Measurements from ENCODE around the gene PIGW. TPM values are rescaled to one million over a fixed set of nuclear protein-coding genes. Genes with fewer than 3 reads are reported as not detected.

The PIGW gene
- total RNA-seq, 1 experiment from 2014 or later = 9.8 TPM

GRCh38 chr17:36486204-36487194 lies 48.3 kb upstream of the PIGW start, which contains the start of gene ZNHIT3:
Gene ZNHIT3 (plus strand): TSS chr17:36486681. CDS start chr17:36486700, 19 bp downstream.
- peak within 1 kb of the TSS; percentile 86 for H3K4me3 Mint-ChIP-seq (ENCODE audit: unreplicated experiment)
- peak within 1 kb of the TSS; percentile 92 for H3K27ac Mint-ChIP-seq (ENCODE audit: low read depth, unreplicated experiment)
- intact Hi-C loops (cut with micrococcal nuclease) = loop anchor here (2.0 kb wide), 1 partner anchor 22 kb away; no protein-coding TSS in a partner anchor
- ChIA-PET POLR2A (interaction anchor here (0.6 to 2.0 kb wide), 11 partner anchors 9 to 461 kb away, joined by 3 to 11 read pairs (median 3); partner anchors contain the start of genes MYO19 and PIGW), CTCF (interaction anchor here (0.5 to 2.0 kb wide), 4 partner anchors 337 to 604 kb away, joined by 3 to 6 read pairs (median 4); no protein-coding TSS in a partner anchor)
- TF ChIP-seq CTCF (IDR thresholded peaks at IDR 0.05; ENCODE audit: unreplicated experiment) = no peak
- DNase-seq (ENCODE audit: unreplicated experiment) = peak; percentile 94
- H3K4me1 Mint-ChIP-seq (ENCODE audit: insufficient read depth, unreplicated experiment) = peaks cover 6% of the 10 kb centered on the region
- no TSS peak for BruUV-seq (replicated peaks)
- H3K27me3 Mint-ChIP-seq (ENCODE audit: insufficient read depth, unreplicated experiment) = peaks cover 10% of the 10 kb centered on the region
- peaks cover 12% of the 10 kb centered on the region for H3K36me3 Mint-ChIP-seq (ENCODE audit: insufficient read depth, unreplicated experiment)
- H3K9me3 Mint-ChIP-seq (ENCODE audit: unreplicated experiment) = no peaks in the 10 kb centered on the region

DNA sequence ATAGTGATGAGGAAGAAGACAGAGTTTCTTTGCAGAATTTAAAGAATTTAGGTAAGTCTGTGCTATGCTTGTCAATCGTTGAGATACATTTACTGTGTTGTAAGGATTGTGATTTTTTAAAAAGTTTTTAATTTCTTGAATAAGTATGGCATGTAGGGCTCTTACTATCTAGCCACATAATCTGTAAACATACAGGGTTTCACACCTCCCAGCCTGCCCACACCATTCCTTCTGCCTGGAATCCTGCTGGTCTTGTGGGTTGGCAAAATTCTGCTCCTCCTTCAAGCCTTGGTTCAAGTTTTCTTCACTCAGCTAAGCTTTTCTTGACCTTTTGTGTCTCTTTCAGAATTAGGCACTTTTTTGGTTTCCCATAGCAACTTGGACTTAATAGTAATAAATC lies 40.8 kb upstream of the PIGW start:
- H3K27ac Mint-ChIP-seq (ENCODE audit: low read depth, unreplicated experiment) = peak overlapping the region; percentile 31
- peaks cover 1% of the 10 kb centered on the region for H3K4me1 Mint-ChIP-seq (ENCODE audit: insufficient read depth, unreplicated experiment)
- CTCF ChIA-PET = no interaction called here
- H3K9me3 Mint-ChIP-seq (ENCODE audit: unreplicated experiment) = no peaks in the 10 kb centered on the region
- POLR2A ChIA-PET = interaction anchor here (0.8 to 1.5 kb wide), 3 partner anchors 9 to 15 kb away, joined by 3 to 5 read pairs (median 4); no protein-coding TSS in a partner anchor
- DNase-seq (ENCODE audit: unreplicated experiment) = no peak
- TF ChIP-seq CTCF (IDR thresholded peaks at IDR 0.05; ENCODE audit: unreplicated experiment) = no peak
- no peaks in the 10 kb centered on the region for H3K27me3 Mint-ChIP-seq (ENCODE audit: insufficient read depth, unreplicated experiment)
- H3K36me3 Mint-ChIP-seq (ENCODE audit: insufficient read depth, unreplicated experiment) = peaks cover 86% of the 10 kb centered on the region
- BruUV-seq (replicated peaks) = no TSS peak
- intact Hi-C loops (cut with micrococcal nuclease) = no loop called here
- H3K4me3 Mint-ChIP-seq (ENCODE audit: unreplicated experiment) = no peak overlapping the region

DNA sequence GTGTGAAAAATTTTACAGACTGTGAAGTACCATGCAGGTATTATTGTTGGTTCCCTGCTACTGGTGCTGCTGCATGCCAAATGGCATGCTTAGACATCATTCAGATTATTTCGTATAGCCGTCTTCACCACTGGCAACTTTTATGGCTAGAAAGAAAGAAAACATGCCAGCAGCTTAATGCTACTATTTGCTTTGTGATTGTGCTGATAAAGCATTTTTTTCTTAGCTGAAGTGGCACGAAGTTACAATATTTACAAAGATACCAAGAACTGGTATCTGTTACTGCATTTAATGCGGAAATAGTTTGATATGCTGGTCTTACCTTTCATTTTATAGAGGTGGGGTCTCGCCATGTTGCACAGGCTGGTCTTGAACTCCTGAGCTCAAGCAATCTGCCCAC lies 40.1 kb upstream of the PIGW start:
- ChIA-PET POLR2A (interaction anchor here (0.8 to 1.8 kb wide), 5 partner anchors 8 to 40 kb away, joined by 3 to 9 read pairs (median 4); partner anchors contain the start of genes MYO19, PIGW and ZNHIT3), CTCF (interaction anchor here (0.6 to 1.2 kb wide), 4 partner anchors 11 to 730 kb away, joined by 3 to 5 read pairs (median 4); no protein-coding TSS in a partner anchor)
- H3K9me3 Mint-ChIP-seq (ENCODE audit: unreplicated experiment) = no peaks in the 10 kb centered on the region
- no TSS peak for BruUV-seq (replicated peaks)
- H3K4me1 Mint-ChIP-seq (ENCODE audit: insufficient read depth, unreplicated experiment) = no peaks in the 10 kb centered on the region
- intact Hi-C loops (cut with micrococcal nuclease) = no loop called here
- H3K27ac Mint-ChIP-seq (ENCODE audit: low read depth, unreplicated experiment) = no peak overlapping the region
- TF ChIP-seq CTCF (IDR thresholded peaks at IDR 0.05; ENCODE audit: unreplicated experiment) = no peak
- peaks cover 81% of the 10 kb centered on the region for H3K36me3 Mint-ChIP-seq (ENCODE audit: insufficient read depth, unreplicated experiment)
- no peaks in the 10 kb centered on the region for H3K27me3 Mint-ChIP-seq (ENCODE audit: insufficient read depth, unreplicated experiment)
- DNase-seq (ENCODE audit: unreplicated experiment) = no peak
- no peak overlapping the region for H3K4me3 Mint-ChIP-seq (ENCODE audit: unreplicated experiment)

DNA sequence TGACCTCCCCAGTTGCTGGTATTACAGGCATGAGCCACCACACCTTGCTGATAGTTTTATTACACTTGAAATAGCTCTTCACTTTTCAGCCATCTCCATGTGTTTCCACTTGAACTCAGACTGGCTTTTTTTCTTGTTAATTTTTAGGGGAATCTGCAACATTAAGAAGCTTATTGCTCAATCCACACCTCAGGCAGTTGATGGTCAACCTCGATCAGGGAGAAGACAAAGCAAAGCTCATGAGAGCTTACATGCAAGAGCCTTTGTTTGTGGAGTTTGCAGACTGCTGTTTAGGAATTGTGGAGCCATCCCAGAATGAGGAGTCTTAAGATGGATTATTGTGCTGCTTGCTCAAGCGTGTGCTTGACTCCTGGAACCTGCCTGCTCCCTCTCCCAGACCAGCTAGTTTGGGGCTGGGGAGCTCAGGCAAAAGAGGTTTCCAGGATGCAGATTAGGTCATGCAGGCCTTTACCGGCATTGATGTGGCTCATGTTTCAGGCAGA lies 39.7 kb upstream of the PIGW start:
- TF ChIP-seq CTCF (IDR thresholded peaks at IDR 0.05; ENCODE audit: unreplicated experiment) = no peak
- H3K9me3 Mint-ChIP-seq (ENCODE audit: unreplicated experiment) = no peaks in the 10 kb centered on the region
- H3K36me3 Mint-ChIP-seq (ENCODE audit: insufficient read depth, unreplicated experiment) = peaks cover 81% of the 10 kb centered on the region
- no TSS peak for BruUV-seq (replicated peaks)
- H3K4me1 Mint-ChIP-seq (ENCODE audit: insufficient read depth, unreplicated experiment) = no peaks in the 10 kb centered on the region
- H3K4me3 Mint-ChIP-seq (ENCODE audit: unreplicated experiment) = no peak overlapping the region
- intact Hi-C loops (cut with micrococcal nuclease) = no loop called here
- CTCF ChIA-PET = interaction anchor here (0.6 to 1.2 kb wide), 4 partner anchors 12 to 731 kb away, joined by 3 to 5 read pairs (median 4); no protein-coding TSS in a partner anchor
- H3K27me3 Mint-ChIP-seq (ENCODE audit: insufficient read depth, unreplicated experiment) = no peaks in the 10 kb centered on the region
- H3K27ac Mint-ChIP-seq (ENCODE audit: low read depth, unreplicated experiment) = no peak overlapping the region
- DNase-seq (ENCODE audit: unreplicated experiment) = no peak
- POLR2A ChIA-PET = interaction anchor here (0.9 to 1.8 kb wide), 4 partner anchors 9 to 40 kb away, joined by 3 to 9 read pairs (median 4); partner anchors contain the start of genes MYO19, PIGW and ZNHIT3

All from MCF 10A (cell line).